Stimulated activated naive B cell treated with anti-CD40 and anti-IgM and Interleukin-4, amounts not matched to agents 10 μg/mL and 1 μg/mL and 100 μg/mL, for 72 hours (primary cell): ENCODE results near the gene ABCD1.

Experiments used
- ATAC-seq, 2 donors: fragments of 150-1000 bp; cut with Tn5 transposase; replicated peaks; 2 replicates each; pipeline ENCODE4 v1.10.0; 2021; ENCODE audit warnings: moderate library complexity in 1 of 2
- DNase-seq: peaks from one replicate; pipeline ENCODE4 v3.0.0; 2021
- H3K27ac Mint-ChIP-seq: one replicate; pipeline ENCODE4 v1.8.0; 2022; ENCODE audit warnings: mild to moderate bottlenecking, mixed read lengths
- H3K27me3 Mint-ChIP-seq, 2 donors: one replicate each; pipeline ENCODE4 v1.8.0; 2022; ENCODE audit warnings: mixed read lengths in 2 of 2
- H3K36me3 Mint-ChIP-seq, 2 donors: one replicate each; pipeline ENCODE4 v1.8.0; 2022; ENCODE audit warnings: mixed read lengths in 2 of 2, mild to moderate bottlenecking in 1 of 2
- H3K4me1 Mint-ChIP-seq, 2 donors: one replicate each; pipeline ENCODE4 v1.8.0; 2022; ENCODE audit warnings: mixed read lengths in 2 of 2, mild to moderate bottlenecking in 1 of 2
- H3K4me3 Mint-ChIP-seq, 2 donors: one replicate each; pipeline ENCODE4 v1.8.0; 2022; ENCODE audit warnings: mild to moderate bottlenecking in 2 of 2, mixed read lengths in 2 of 2, moderate library complexity in 1 of 2
- H3K9me3 Mint-ChIP-seq, 2 donors: one replicate each; pipeline ENCODE4 v1.8.0; 2022; ENCODE audit warnings: mixed read lengths in 2 of 2, mild to moderate bottlenecking in 1 of 2

The ABCD1 gene

DNA sequence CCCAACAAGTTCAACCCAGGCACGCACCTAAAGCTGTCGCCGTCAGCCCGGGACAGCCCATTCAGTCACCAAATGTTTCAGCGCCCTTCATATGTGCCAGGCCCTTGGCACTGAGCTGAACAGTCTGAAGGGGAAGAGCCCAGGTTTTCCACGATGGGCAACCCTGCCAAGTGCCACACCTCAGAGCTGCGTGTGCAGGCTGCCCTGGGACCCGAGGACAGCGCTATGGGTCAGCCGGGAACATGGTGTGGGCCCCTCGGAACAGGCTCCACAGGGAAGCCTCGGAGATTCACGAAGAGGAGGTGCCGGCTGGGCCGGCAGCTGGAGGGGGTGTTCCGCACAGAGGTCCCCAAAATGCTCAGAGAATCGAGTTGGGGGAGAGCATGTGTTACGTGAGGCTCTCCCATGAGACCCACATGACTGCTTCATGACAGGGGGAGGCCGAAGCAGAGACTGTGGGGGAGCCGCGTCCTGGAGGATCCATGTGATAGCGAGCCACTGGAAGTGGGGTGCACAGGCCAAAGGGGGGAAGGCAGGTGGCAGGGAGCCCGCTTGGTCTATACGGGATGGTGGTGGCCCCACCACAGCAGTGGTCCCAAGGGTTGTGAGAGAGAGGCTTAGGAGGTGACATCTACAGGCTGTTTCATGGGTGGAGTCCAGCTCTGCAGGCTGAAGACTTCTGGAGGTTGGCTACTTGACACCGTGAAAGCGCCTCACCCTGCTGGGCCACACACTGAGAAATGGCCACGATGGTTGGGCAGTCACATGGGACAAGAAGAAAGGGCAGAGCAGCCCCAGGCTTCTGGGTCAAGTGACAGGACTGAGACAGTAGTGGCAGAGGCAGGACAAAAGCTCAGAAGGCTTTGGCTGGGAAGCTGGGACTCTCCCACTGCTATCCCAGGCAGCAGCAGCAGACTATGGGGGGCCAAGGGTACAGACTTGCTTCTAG lies 14.7 kb upstream of the ABCD1 start:
- peaks cover 32% of the 10 kb centered on the region in 2 donors for H3K36me3 Mint-ChIP-seq

DNA sequence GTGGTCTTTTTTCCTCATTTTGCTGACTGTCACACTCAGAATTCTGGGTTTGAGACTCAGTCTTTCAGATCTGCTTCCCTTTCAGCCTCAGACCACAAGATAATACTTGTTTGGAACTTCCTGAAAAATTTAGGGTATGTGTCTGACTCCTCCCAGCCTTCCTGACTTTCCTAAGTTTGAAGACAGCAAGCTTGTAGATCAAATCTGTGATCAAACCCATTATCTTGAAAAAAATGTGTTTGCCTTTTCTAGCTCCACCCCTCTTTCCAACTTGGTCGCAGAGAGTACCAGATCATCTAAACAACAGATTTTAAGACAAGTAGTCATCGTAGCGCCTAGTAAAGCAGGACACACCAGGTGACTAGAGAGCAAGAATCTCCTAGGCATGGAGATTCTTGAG lies 10.4 kb upstream of the ABCD1 start:
- DNase-seq (no peak), ATAC-seq (no peak)
- peaks cover 20 to 22% of the 10 kb centered on the region in 2 donors for H3K36me3 Mint-ChIP-seq

More for the DNA sequence above, 14.7 kb upstream of the ABCD1 start:
- DNase-seq (no peak), ATAC-seq (no peak)
- Mint-ChIP-seq H3K4me1 (peaks cover 0 to 11% of the 10 kb centered on the region in 2 donors), H3K9me3 (no peaks in the 10 kb centered on the region), H3K27ac (no peak overlapping the region), H3K4me3 (no peak overlapping the region), H3K27me3 (peaks cover 0 to 8% of the 10 kb centered on the region in 2 donors)

GRCh38 chrX:153717445-153717844 lies 7.2 kb upstream of the ABCD1 start:
- Mint-ChIP-seq H3K27ac (no peak overlapping the region), H3K36me3 (peaks cover 13 to 20% of the 10 kb centered on the region in 2 donors), H3K4me3 (no peak overlapping the region), H3K9me3 (no peaks in the 10 kb centered on the region), H3K27me3 (no peaks in the 10 kb centered on the region), H3K4me1 (peaks cover 4 to 7% of the 10 kb centered on the region in 2 donors)
- no peak for ATAC-seq
- no peak for DNase-seq

More for the DNA sequence above, 10.4 kb upstream of the ABCD1 start:
- Mint-ChIP-seq H3K27me3 (no peaks in the 10 kb centered on the region), H3K9me3 (no peaks in the 10 kb centered on the region), H3K27ac (no peak overlapping the region), H3K4me1 (peaks cover 0 to 6% of the 10 kb centered on the region in 2 donors), H3K4me3 (no peak overlapping the region)

GRCh38 chrX:153719238-153719637 lies 5.4 kb upstream of the ABCD1 start:
- Mint-ChIP-seq H3K4me3 (no peak overlapping the region), H3K9me3 (no peaks in the 10 kb centered on the region), H3K36me3 (peaks cover 9 to 12% of the 10 kb centered on the region in 2 donors), H3K27ac (no peak overlapping the region), H3K27me3 (no peaks in the 10 kb centered on the region), H3K4me1 (peaks cover 6 to 12% of the 10 kb centered on the region in 2 donors)
- ATAC-seq (no peak), DNase-seq (no peak)

GRCh38 chrX:153719701-153720100 lies 5.0 kb upstream of the ABCD1 start:
- Mint-ChIP-seq H3K9me3 (no peaks in the 10 kb centered on the region), H3K36me3 (peaks cover 9 to 12% of the 10 kb centered on the region in 2 donors), H3K27ac (no peak overlapping the region), H3K4me1 (peaks cover 6 to 12% of the 10 kb centered on the region in 2 donors), H3K4me3 (no peak overlapping the region), H3K27me3 (no peaks in the 10 kb centered on the region)
- no peak for DNase-seq
- no peak for ATAC-seq

DNA sequence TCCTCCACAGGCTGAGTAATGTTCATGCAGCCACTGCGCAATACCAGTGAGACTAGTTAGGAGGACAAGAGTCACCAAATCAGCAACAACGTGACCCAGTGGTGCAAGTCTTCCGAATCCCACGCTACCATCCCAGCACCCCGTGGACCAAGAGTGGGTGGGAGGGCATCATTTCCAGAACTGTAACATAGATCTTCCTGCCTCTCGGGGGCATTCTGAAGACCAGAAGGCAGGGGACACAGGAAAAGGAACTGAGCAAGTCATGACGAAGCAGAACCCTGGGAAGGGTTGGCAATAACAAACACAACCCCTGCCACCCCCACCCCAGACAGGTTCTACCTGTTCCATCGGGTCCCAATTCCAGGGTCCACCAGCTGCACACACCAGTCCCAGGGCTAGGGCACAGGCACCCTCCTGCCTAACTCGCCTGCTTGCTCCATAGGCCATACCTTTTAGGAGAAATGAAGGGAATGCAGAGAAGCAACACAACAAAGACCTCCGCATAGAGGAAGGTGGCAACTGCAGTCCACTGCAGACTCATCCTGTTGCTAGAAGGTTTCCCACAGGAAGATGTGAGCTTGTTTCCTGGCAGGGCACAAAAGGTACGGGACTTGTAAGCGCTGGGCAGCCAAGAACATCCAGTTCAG lies 1.8 kb upstream of the ABCD1 start:
- DNase-seq (no peak), ATAC-seq (no peak)
- H3K9me3 Mint-ChIP-seq: no peaks in the 10 kb centered on the region
- no peaks in the 10 kb centered on the region for H3K27me3 Mint-ChIP-seq
- peak overlapping the region; percentile 93 for H3K27ac Mint-ChIP-seq
- peaks cover 4 to 12% of the 10 kb centered on the region in 2 donors for H3K36me3 Mint-ChIP-seq
- peak overlapping the region; percentile 89 to 91 for H3K4me3 Mint-ChIP-seq
- peaks cover 21 to 33% of the 10 kb centered on the region in 2 donors for H3K4me1 Mint-ChIP-seq

GRCh38 chrX:153723351-153724251 lies 1.1 kb upstream of the ABCD1 start:
- peak; percentile 54 for DNase-seq
- Mint-ChIP-seq H3K9me3 (no peaks in the 10 kb centered on the region), H3K36me3 (peaks cover 4 to 11% of the 10 kb centered on the region in 2 donors), H3K4me1 (peaks cover 22 to 34% of the 10 kb centered on the region in 2 donors), H3K27ac (peak overlapping the region; percentile 95), H3K27me3 (no peaks in the 10 kb centered on the region), H3K4me3 (peak overlapping the region; percentile 89 to 91)
- peak; percentile 33 to 37 for ATAC-seq

DNA sequence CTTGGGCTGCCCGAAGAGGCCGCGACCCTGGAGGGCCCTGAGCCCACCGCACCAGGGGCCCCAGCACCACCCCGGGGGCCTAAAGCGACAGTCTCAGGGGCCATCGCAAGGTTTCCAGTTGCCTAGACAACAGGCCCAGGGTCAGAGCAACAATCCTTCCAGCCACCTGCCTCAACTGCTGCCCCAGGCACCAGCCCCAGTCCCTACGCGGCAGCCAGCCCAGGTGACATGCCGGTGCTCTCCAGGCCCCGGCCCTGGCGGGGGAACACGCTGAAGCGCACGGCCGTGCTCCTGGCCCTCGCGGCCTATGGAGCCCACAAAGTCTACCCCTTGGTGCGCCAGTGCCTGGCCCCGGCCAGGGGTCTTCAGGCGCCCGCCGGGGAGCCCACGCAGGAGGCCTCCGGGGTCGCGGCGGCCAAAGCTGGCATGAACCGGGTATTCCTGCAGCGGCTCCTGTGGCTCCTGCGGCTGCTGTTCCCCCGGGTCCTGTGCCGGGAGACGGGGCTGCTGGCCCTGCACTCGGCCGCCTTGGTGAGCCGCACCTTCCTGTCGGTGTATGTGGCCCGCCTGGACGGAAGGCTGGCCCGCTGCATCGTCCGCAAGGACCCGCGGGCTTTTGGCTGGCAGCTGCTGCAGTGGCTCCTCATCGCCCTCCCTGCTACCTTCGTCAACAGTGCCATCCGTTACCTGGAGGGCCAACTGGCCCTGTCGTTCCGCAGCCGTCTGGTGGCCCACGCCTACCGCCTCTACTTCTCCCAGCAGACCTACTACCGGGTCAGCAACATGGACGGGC lies 579 bp downstream of the ABCD1 start:
- H3K36me3 Mint-ChIP-seq: peaks cover 4% of the 10 kb centered on the region in 2 donors
- no peak for DNase-seq
- H3K4me3 Mint-ChIP-seq: peak overlapping the region; percentile 76 to 81
- peak; percentile 0 to 5 for ATAC-seq
- peak overlapping the region; percentile 80 for H3K27ac Mint-ChIP-seq
- no peaks in the 10 kb centered on the region for H3K27me3 Mint-ChIP-seq
- H3K4me1 Mint-ChIP-seq: peaks cover 19 to 34% of the 10 kb centered on the region in 2 donors
- no peaks in the 10 kb centered on the region for H3K9me3 Mint-ChIP-seq

DNA sequence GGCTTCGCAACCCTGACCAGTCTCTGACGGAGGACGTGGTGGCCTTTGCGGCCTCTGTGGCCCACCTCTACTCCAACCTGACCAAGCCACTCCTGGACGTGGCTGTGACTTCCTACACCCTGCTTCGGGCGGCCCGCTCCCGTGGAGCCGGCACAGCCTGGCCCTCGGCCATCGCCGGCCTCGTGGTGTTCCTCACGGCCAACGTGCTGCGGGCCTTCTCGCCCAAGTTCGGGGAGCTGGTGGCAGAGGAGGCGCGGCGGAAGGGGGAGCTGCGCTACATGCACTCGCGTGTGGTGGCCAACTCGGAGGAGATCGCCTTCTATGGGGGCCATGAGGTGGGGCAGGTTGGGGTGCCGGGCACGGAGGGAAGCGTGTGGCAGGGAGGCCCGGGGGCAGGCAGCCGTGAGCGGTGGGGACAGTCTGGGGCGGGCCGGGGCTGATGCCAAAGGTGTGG lies 1.2 kb downstream of the ABCD1 start:
- no peak for ATAC-seq
- Mint-ChIP-seq H3K4me1 (peaks cover 19 to 36% of the 10 kb centered on the region in 2 donors), H3K4me3 (peak overlapping the region; percentile 71 to 77), H3K27ac (peak overlapping the region; percentile 85), H3K27me3 (no peaks in the 10 kb centered on the region), H3K9me3 (no peaks in the 10 kb centered on the region), H3K36me3 (peaks cover 7 to 8% of the 10 kb centered on the region in 2 donors)
- DNase-seq: no peak

DNA sequence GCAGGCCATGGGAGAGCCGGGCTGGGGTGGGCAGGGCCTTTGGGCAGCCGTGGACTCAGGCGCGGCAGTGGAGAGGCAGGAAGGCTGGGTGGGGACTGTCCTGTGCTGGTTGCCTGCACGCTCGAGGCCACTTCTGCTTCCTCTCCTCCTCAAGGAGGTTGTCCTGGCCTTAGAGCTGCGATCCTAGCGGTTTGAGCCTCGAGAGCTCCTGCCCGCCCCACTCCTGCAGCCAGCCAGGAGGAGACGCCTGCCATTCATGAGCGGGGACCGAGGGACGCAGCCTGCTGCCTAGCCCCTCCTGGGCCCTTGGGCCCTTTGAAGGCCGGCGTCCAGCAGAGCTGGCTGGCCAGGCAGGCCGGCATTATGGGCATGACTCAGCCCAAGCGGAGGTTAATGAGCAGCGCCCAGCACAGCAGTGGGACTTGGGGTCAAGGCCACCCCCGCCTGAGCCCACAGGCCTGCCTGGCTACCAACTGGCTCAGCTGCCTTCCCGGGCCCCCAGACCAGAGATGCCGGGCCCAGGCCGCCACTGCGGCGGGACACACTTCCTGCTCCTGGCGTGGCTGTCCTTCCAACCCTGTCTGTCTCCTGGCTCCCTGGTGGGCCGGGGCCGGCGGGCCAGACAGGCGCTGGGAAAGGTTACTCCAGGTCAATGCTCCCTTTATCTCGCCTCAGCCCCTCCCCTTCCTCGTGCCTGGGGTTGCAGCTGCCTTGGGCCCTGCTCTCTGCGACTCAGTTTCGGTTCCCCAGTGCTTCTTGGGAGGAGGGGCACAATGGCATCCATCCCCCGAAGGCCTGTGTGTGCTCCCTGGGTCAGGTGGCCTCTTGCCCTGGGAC lies 1.8 kb downstream of the ABCD1 start:
- H3K9me3 Mint-ChIP-seq: peaks cover under 1 to 4% of the 10 kb centered on the region in 2 donors
- H3K27me3 Mint-ChIP-seq: no peaks in the 10 kb centered on the region
- H3K4me3 Mint-ChIP-seq: peak overlapping the region; percentile 71 to 77
- peaks cover 22 to 43% of the 10 kb centered on the region in 2 donors for H3K4me1 Mint-ChIP-seq
- peaks cover 11 to 13% of the 10 kb centered on the region in 2 donors for H3K36me3 Mint-ChIP-seq
- ATAC-seq (peak; percentile 66 to 68), DNase-seq (peak; percentile 72)
- H3K27ac Mint-ChIP-seq: peak overlapping the region; percentile 85

DNA sequence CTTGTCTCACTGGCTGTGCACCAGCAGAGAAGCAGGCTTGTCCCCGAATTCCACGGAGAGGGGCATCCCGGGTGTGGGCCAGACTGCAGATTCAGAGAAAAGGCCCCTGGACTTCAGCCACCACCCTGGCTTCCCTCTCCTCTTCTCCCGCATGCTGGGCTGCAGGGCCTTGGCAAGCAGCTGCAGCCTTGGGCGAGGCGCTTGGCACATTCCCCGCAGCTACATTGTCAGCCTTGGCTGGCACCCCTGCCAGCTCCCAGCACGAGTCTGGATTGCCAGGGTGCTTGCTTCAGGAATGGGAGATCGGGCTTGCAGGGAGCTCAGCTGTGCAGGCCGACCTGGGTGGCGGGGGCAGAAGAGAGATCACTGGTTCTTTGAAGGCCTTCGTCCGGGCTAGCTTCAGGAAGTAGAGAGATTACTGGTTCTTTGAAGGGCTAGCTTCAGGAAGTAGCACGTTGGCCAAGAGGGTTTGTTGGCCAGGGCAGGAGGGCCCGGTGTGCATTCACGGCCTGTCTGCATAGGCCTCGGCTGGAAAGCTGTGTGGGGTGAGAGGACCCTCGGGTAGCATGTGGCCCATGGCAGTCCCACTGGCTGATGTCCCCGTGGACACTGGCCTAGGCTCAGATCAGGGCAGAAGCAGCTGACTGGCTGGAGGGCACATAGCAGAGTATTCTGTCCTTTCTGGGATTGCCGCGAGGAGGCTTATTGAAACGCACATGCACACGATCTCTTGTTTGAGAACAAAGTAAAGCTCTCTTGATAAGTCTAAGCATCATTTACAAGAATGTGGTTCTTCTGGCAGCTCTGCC lies 2.7 kb downstream of the ABCD1 start:
- Mint-ChIP-seq H3K9me3 (peaks cover 1 to 9% of the 10 kb centered on the region in 2 donors), H3K27me3 (no peaks in the 10 kb centered on the region), H3K4me3 (peak overlapping the region; percentile 71 to 77), H3K36me3 (peaks cover 14 to 21% of the 10 kb centered on the region in 2 donors), H3K27ac (peak overlapping the region; percentile 85), H3K4me1 (peaks cover 21 to 43% of the 10 kb centered on the region in 2 donors)
- DNase-seq (no peak), ATAC-seq (no peak)

DNA sequence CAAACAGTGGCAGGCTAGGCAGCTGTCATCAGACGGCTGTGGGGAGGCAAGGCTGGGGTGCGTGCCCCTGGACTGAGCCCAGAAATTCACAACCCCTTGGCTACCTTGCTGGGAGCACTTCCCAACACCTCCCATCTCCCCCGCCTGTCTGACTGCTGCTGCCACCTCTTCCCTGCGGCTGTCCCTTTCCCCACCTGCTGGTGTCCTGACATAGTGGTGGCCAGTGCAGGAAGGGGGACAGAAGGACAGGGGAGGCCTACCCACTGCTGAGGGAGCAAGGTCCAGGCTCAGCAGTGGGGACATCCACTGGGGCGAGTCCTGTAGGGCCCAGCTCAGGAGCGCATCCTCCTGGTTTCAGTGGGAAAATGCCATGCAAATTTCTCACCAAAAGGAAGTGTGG lies 3.4 kb downstream of the ABCD1 start:
- ATAC-seq (no peak), DNase-seq (no peak)
- no peaks in the 10 kb centered on the region for H3K27me3 Mint-ChIP-seq
- H3K36me3 Mint-ChIP-seq: peaks cover 18 to 22% of the 10 kb centered on the region in 2 donors
- peaks cover 1 to 9% of the 10 kb centered on the region in 2 donors for H3K9me3 Mint-ChIP-seq
- no peak overlapping the region for H3K27ac Mint-ChIP-seq
- H3K4me1 Mint-ChIP-seq: peaks cover 19 to 39% of the 10 kb centered on the region in 2 donors
- no peak overlapping the region for H3K4me3 Mint-ChIP-seq
